HG03469 (cell line): Measurements from ENCODE around the gene SIDT2.
"Not testable (repeated sequence)": the region's sequence is repeated elsewhere in the genome, so short reads cannot be mapped to it uniquely, and the experiment has no call there.

Experiments
- ATAC-seq: cut with Tn5 transposase; IDR thresholded peaks from one replicate; pipeline ENCODE4 v1.9.1; 2021; ENCODE audit warnings: mild to moderate bottlenecking, moderate library complexity, moderate number of reproducible peaks; ENCODE audit not compliant: unreplicated experiment

The SIDT2 gene

DNA sequence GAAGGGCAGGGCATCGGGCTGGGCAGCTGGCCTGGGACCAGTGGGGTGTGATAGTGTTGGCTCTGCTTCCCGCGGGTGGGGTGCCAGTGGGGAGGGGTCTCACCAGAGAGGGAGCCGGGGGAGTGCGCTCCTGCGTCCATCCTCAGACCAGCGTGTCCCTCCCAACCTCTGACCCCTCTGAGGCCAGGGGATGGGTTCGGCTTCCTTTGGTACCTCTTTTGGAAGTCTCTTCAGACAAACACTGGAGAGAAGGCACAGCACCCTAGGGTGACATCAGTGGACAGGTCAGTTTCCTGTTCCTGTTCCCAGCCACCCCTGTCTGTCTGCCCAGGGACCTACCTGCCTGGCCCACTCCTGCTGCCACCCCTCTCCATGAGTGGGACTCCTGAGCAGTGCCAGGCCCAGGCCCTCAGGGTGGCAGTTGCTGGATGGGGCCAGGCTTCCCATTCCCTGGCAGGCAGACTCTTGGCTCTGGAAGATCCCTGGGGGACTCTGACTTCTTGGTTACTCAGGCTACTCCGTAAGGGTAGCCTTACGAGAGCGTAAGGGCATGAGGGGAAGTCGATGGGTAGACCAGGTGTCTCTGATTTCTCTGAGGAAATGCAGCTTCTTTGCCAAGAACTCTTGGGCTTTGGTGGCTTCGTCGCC is 23.2 kb downstream of the SIDT2 start:
- no peak for ATAC-seq

GRCh38 chr11:117202386-117203068 is 24.0 kb downstream of the SIDT2 start:
- ATAC-seq = no peak

GRCh38 chr11:117203069-117203407 is 24.5 kb downstream of the SIDT2 start:
- ATAC-seq = no peak

DNA sequence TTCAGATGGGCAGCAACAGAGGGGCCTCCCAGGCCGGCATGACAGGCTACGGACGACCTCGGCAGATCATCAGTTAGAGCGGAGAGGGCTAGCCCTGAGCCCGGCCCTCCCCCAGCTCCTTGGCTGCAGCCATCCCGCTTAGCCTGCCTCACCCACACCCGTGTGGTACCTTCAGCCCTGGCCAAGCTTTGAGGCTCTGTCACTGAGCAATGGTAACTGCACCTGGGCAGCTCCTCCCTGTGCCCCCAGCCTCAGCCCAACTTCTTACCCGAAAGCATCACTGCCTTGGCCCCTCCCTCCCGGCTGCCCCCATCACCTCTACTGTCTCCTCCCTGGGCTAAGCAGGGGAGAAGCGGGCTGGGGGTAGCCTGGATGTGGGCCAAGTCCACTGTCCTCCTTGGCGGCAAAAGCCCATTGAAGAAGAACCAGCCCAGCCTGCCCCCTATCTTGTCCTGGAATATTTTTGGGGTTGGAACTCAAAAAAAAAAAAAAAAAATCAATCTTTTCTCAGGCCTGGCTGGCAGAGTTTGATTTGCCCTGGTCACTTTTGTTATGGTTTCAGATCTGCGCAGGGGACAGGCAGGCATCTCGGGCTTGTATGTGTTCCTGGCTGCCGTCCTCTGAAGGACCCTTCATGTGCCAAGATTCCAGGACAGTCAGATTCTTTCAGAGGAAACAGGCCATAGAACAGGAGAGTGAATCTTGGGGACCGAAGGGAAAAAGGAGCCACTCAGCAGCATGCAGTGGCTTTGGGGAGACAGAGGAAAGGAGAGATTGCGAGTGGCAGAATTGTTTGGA is 25.9 kb downstream of the SIDT2 start:
- ATAC-seq = no peak

DNA sequence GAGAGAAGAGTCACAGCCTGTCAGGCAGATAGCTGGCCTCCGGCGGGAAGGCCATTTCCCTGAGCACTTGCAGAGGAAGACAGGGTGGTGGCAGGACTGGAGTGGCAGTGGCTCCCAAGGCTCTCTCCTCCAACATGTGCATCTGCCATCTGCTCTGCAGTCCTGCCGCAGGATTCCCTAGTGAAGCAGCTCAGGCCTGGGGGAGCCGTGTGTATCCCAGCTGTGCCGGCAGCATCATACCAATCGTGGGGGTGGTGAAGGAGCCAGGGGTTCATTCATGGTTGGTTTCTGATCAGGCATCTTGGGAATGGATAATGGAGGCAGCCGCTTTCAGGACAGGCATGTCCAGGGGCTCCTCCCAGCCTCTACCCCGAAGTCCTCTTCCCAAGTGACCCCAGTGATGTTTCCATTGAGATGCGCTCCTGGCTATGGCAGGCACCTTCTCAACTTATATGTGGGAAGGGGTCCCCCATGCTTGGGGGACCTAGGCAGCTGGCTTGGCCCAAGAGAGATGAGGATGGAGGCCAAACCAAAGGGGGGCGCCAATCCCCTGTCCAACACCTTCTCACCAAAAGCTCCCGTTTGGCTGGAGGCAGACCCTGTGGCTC is 26.8 kb downstream of the SIDT2 start:
- ATAC-seq = no peak

- not testable (repeated sequence) for ATAC-seq
Observed at GRCh38 chr11:117206111-117206510, 27.6 kb downstream of the SIDT2 start.

- ATAC-seq = not testable (repeated sequence)
Observed at GRCh38 chr11:117206859-117207258, 28.3 kb downstream of the SIDT2 start.

GRCh38 chr11:117207481-117207880 is 28.9 kb downstream of the SIDT2 start:
- not testable (repeated sequence) for ATAC-seq

DNA sequence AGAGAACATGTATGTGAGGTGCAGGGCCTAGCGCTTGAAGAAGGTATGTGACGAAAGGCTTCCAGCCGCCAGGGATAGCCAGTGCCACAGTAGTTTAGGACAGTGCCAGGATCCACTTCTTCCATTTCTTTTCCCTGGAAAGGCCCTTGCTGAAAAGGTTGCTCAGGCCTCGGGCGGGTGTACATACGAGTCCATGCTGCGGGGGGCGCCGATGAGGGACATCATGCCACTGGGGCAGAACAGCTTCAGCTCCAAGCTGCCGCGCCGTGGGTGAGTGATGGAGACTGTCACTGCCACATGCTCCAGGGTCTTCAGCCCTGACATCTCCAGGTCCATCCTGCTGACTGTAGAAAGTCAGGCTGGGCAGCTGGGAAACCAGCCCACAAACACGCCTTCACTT is 30.2 kb downstream of the SIDT2 start:
- ATAC-seq = not testable (repeated sequence)

DNA sequence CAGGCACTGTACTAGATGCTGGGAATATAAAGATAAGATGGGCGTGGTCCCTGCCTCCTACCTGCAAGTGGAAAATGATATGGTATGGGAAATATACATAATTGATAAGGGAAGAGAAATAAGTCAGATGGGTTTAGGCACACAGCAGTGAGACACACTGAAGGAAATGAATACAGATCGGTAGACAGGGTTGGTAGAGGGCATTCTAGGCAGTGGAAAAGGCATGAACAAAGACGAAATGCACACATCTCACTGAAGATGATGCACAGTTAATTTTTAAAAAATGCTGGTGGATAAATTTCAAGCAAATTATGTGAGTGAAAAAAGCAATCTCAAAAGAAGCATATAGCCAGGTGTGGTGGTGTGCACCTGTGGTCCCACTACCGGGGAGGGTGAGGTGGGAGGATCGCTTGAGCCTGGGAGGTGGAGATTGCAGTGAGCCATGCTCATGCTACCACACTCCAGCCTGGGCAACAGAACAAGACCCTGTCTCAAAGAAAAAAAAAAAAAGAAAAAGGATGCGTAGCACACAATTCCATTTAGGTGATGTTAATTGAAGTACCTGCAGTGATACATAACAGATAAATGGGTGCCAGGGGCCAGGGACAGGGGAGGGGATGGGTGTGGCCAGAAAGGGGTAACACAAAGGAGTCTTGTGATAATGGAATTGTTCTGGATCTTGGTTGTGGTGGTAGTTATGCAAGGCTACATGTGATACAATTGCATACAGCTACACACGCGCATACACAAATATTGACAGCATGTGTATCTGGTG is 31.0 kb downstream of the SIDT2 start:
- ATAC-seq = not testable (repeated sequence)

GRCh38 chr11:117210620-117211019 is 32.1 kb downstream of the SIDT2 start:
- no peak for ATAC-seq

DNA sequence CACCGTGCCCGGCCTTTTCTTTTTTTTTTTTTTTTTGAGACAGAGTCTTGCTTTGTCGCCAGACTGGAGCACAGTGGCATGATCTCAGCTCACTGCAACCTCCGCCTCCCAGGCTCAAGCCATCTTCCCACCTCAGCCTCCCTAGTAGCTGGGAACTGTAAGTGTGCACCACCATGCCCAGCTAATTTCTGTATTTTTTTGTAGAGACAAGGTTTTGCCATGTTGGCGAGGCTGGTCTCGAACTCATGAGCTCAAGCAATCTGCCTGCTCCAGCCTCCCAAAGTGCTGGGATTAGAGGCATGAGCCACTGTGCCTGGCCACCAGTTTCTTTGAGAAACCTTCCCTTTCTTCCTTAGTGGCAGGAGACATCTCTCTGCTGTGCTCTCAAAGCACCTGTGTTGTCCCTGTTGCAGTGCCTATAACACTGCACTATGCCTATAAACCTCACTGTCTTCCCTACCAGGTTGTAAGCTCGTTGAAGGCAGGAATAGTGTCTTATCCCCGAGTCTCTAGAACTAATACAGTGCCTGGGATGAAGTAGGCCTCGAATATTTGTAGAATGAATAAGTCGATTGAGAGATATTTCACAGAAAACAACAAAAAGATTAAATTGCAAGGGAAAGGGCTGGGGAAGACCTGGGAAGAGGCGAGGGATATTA is 34.3 kb downstream of the SIDT2 start:
- no peak for ATAC-seq

DNA sequence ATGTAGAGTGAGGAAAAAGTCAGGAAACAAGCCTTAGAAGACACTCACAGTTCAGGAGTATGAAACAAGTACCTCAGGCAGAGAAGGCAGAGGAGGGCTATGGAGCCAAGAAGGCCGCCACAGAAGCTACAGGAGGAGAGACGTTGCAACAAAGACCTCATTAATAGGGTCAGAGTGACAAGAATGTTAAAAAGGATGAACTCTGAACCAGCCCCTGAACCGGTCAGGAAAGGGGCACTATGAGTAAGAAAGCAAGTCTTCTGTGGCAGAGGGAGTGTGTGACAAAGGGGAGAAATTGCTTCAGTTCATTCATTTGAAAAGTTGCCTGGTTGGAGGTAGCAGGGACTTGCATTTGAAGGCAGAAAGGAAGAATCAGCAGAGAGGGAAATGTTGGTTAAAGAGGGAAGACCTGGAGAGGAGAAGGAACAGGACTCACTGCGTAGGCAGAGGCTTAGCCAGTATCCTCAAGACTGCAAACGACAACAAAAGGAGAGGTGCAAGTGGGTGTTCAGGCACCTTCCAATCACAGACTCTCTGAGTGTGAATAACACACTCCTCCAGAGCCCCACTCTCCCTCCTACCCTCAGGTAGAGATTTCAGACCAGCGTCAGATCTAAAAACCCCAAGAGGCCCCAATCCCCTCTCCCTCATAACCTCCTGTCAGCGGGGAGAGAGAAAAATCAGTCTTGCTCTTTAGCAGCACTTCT is 36.0 kb downstream of the SIDT2 start:
- ATAC-seq = no peak

- no peak for ATAC-seq
Observed at GRCh38 chr11:117217141-117218084, 38.9 kb downstream of the SIDT2 start.

DNA sequence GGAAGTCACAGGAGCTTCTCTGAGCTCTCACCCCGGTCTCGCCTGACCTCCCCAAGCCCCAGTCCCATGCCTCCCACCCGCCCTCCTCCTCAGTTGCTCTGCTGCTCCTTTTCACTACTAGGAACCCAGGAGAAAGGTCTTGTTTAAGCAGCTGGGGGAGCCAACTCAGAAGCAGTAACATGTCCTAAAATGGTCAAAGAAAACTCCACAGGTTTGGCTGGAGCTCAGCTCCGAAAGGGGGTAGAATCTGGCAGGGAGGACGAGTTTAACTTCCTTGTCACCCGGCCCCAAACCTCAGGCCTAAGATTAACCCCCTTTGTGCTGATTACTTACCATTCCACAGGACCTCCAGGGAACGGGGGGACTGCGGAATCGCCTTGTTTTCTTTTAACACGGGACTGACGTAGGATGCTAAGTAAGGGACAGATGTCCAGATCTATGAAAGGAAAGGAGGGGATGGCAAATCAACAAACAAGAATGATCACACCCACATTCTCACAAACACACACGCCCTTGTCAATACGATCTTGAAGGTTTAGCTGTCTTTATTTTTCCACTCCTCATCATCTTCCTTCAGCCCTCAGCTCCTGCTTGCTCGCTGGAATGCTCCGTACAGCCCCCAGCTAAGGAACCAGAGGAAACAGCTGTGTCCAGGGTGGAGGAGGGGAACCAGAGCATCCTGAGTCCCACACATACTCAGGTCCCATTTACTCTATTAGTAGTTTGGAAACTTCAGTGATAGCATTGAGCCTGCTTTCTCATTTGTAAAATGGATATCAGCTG is 39.8 kb downstream of the SIDT2 start:
- no peak for ATAC-seq

GRCh38 chr11:117219001-117219400 is 40.5 kb downstream of the SIDT2 start:
- ATAC-seq = no peak

GRCh38 chr11:117219455-117219854 is 40.9 kb downstream of the SIDT2 start:
- no peak for ATAC-seq

- ATAC-seq = no peak
Observed at GRCh38 chr11:117219995-117220394, 41.5 kb downstream of the SIDT2 start.
